Panc1 (cell line): ENCODE measurements around the gene HOXA11.

Experiments used
- CTCF ChIP-seq: fragments of 450-650 bp; IDR thresholded peaks from 2 replicates; pipeline ENCODE4 v1.5.1; 2017; ENCODE audit warnings: mild to moderate bottlenecking
- REST ChIP-seq, 2 experiments: IDR thresholded peaks; 2 replicates each; pipeline ENCODE4 v1.6.1; 2011 to 2012; ENCODE audit warnings: low read depth in 2 of 2, control low read depth in 1 of 2, low read length in 1 of 2, mild to moderate bottlenecking in 1 of 2, moderate library complexity in 1 of 2; ENCODE audit not compliant: insufficient read depth in 1 of 2

GRCh38 chr7:27189295-27189996 is 4.4 kb upstream of the HOXA11 start:
- TF ChIP-seq REST (IDR thresholded peaks at IDR 0.05; ENCODE audit: insufficient read depth in 1 of 2, low read depth in 2 of 2, low read length in 1 of 2), result no peak
- no peak for TF ChIP-seq CTCF
